HG03095 (cell line): ENCODE data around the gene FAM170B.

Source experiments
- ATAC-seq: cut with Tn5 transposase; IDR thresholded peaks from one replicate; pipeline ENCODE4 v1.9.1; 2021; ENCODE audit warnings: moderate library complexity; ENCODE audit not compliant: unreplicated experiment

The FAM170B gene

DNA sequence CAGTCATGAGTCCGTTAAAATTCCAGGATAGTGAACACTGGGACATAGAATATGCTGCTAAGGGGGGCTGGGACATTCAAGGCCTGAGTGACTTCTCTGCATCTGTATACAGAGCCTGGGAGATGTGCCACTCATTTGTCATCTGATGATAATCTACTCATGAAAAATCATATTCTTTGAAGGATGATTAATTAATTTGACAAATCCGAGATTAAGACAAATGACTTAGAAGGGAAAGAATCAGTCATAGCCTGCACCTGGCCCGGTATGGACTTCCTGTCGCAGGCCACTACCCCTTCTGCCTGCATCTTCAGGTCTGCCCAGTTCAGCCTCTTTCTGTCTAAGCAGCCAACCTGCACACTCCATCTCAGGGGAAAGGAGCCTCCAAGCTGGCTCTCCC, 18.8 kb upstream of the FAM170B start:
- ATAC-seq: no peak

DNA sequence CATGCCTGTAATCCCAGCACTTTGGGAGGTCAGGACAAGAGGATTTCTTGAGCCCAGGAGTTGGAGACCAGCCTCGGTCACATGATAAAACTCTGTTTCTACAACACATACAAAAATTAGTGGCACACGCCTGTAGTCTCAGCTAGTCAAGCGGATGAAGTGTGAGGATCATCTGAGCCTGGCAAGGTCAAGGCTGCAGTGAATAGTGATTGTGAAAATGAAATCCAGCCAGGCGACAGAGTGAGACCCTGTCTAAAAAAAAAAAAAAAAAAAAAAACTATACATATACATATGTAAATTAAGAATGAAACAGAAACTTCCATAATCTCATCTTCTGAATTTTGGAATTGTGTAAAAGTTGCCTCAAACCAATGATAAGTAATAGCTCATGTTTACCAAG, 18.2 kb upstream of the FAM170B start:
- no peak for ATAC-seq

DNA sequence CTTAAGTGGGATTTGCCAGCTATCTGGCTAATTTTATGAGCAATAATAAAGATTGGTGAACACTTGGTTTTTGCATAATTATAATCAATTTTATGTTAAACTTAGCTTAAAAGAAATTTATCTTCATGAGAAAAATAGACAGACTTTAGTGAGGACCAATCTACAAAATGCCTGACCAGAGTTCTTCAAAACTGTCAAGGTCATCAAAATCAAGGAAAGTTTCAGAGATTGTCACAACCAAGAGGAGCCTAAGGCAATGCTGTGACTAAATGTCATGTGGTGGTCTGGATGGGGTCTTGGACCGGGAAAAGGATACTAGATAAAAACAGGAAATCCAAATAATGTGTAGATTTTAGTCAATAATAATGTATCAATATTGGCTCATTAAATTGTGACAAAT, 17.7 kb upstream of the FAM170B start:
- no peak for ATAC-seq

DNA sequence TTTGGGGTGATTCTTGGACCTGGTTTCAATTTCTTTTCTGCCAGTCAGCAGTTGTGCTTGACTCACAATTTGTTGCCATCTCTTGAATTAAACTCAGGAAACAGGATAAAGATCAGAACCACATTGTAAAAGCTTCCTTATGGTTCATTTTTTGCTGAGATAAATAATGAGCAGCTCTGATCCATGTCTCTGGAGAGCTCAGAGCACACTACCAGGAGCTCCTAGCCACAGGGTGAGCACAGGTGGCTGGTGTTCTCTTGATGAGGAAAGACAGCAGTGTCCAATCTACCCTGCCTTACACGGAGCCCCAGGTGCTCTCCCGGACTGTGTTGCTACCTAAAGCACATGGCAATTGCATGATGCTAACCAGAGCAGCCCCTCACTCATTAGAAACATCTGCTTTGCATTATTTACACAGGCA, 17.2 kb upstream of the FAM170B start:
- ATAC-seq: no peak

DNA sequence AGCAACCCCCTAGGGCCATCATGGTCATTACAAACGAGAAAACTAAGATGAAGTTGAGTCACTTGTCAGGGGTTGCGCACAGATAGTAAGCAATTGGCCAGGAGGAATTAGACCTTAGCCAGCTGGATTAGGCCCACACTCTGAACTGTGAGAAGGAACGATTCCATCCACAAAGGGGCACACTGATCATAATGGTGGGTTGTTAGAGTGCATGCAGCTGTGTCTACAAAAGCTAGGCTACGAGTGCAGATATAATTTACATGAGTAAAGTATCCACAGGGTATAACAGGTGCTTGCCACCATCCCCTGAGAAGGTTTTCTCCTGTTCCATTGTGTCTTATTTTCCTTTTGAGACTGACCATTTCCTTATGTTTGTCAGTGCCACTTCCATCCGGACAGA, 16.6 kb upstream of the FAM170B start:
- ATAC-seq: no peak

DNA sequence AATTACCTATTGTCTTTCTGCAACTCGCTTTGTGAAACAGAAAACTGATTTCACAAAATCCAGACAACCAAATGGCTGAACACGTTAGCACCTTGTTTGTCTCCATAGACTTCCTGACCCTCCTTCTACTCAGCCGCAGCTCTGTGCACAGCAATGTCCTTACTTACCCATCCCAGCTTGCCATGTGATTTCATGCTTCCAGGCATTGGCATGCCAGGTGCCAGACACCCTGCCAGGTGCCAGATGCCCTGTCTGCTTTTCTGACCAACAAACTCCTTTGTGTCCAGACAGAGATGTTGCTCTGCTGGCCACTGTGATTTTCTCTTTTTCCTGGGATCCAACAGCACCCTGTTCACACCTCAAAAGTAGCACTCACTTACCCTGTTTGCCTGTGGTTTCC, 16.1 kb upstream of the FAM170B start:
- no peak for ATAC-seq

DNA sequence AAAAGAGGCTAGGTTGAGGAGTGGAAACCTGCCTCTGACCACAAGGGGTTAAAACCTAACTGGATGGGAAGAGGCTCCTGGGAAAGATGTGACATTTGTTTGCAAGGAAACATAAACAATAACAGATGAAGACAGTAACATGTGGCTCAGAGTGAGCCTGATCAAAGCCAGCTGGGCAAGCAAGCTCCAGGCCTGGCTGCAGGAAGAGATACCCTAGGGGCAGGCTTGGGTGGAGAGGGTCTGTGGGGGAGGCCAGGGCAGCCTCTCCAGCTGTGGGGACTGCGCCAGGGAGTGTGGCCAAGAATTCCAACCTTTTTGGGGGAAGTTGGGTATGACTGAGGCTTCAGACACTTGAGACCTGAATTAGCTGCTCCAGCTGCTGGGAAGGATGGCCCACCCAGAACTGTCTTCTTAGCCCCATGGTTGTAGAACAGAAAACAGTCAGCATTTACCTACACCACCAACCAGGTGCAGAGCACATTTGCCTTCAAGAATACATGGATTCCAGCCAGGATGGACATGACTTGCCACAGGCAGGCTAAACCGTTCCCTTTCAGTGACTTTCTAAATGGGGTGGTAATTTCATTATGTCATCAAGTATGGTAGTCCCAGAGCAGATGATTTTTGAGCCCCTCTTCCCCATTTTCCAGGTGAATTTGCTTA, 10.4 kb upstream of the FAM170B start:
- ATAC-seq: no peak

DNA sequence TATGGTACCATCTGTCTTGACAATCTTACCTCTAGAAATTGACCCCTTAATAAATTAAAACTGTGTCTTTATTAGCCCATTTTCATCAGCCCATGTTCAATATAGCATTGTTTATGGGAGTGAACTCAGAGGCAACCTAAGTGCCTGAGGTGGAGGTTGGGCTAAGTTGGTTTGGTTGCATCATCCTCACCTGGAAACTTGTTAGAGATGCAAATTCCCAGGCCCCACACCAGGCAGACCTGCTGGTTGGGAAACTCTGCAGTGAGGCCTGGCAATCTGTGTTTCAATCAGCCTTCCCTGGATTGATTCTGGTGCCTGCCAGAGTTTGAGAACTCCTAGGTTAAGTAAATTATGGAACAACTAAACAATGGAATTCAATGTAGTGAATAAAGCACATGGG, 9.4 kb upstream of the FAM170B start:
- ATAC-seq: no peak

DNA sequence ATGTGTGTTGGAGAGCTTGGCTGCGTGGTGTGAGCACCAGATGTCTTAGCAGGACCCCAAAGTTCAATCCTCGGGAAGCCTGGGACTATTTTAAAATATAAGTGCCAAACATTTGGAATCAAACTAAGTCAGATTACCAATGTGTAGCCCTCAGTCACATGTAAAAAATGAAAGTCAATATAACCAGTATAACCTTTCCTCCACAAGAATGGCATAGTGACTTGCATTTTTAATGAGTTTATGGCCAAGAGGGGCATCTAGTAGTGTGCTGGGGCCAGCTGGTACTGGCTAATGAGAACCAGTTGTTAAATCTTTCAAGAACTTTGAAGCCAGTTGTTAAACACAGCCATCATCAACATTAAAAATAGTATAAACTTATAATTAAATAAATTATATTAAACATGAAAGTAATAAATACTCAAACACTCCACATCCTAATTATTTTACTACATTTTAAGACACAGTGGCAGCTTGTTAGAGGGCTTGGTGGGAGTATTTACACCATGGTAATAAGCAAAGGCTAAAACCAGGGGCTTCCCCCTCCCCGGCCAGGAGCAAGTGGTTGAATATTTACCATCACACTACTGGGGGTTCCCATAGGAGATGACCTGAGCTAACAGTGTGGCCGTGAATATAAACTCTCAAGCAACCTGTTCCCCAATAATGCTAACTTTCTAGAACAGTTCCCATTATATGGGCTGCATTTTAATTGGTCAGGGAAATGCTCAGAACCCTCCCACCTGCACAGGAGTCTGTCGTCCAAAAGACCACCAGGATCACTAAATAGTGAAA, 7.9 kb upstream of the FAM170B start:
- peak; percentile 70 for ATAC-seq

DNA sequence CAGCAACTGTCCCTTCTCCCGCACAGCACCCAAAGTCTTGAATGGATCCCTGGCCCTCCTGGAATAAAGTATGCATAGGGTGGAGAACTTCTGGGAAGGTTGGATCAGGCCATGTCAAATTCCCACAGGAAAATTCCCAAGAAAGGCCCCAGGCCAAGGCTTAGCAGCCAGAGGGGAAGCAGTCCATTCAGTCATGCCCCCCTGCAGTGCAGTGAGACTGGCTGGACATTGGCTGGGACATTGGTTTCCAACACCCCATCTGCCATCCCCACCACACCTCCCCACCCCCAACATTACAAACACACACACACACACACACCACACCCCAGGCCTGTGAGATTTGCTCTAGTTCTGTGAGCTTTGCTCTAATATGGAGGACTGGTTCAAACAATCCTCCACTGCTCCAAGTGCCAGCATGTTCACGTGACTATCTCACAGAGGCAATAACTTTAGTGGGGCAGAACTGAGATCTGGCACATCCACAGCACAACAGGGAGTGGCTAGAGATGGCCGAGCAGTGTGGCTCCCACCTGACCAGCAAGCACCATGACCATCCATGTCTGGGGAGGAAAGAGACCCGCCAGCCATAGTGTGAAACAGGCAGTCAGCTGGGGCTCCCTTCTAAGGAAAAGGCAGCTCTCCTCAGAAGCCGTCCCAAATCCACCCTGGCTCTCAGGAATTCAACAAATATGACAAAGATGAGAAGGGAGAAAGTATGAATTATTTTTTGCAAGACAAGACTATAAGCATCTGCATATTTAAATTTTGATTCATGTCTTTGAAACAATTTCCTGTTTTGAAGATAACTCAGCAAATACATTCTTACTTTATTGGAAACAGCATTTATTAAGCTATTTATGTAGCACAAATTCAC, 6.7 kb upstream of the FAM170B start:
- ATAC-seq: no peak

DNA sequence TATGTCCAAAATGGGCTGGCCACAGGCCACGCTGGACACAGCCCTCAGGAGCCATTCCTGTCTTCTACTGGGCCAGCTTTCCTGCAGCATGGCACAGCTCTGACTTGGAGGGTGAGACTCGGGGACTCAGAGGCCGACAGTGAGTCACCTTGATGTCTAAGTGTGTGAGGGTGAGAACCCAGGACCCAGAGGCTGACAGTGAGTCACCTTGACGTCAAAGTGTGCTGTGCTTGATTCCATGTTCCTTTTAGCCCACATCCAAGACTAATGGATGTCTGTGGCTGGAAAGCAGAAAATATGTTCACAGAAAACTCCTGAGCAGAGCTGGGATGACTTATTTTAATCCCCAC, 6.0 kb upstream of the FAM170B start:
- ATAC-seq: no peak

DNA sequence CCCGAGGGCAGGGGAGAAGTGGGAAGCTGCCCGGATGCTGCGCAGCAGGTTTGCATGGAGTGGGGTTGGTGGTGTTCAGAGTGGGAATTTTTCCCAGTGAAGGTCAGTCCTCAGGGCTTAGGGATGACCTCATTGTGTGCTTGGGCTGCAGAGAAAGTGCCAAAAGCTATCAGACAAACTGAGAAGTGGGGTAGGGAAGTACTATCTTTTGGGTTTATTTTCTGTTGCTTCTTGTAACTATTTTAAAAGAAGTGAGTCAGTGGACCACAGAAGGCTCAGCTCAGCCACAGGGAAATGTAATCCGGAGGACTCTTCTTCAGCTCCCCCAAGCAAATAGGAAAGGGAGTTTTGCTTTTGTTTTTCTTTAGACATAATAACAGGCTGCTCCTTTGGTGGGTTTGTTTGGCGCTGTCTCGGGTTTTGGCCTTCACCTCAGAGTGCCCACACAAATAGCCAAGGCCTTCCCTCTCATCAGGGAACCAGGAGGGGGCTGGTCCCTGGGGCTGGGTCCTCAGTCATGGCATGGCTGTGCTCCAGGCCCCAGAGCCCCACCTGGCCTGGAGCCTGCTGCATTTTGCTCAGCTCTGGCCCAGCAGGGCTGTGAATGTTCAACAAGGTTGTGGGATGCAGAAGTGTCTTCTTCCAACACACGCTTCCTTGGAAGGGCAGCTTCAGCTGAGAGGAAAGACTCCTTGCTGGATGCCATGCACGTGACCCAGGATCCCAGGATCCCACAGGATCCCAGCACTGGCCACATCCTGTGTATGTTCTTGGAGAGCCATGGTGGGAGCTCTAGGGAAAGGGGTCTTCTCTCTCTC, 5.4 kb upstream of the FAM170B start:
- no peak for ATAC-seq

DNA sequence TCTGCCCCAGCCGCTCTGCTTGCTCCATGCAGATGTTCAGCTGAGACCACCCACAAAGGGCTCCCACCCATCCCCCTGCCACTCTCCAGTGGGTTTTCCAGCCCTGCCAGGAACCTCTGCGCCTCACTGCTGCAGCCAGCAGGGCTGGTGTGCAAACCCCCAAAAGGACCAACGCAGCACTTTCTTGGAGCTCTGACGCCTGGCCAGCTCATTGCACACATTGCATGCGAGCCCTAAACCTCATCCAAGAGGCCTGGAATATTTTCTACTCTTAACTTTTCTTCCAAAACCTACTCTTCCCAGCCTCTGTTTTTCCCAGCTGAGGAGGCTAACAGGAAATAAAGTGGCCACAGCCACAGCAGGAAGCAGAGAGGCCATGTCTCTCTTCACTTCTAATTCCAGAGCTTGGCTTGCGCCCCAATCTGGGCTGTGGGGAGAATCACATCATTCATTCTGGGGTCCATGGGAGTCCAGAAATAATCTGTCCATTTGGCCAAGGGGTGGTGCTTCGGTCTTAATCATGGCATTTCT, 4.6 kb upstream of the FAM170B start:
- ATAC-seq: no peak

DNA sequence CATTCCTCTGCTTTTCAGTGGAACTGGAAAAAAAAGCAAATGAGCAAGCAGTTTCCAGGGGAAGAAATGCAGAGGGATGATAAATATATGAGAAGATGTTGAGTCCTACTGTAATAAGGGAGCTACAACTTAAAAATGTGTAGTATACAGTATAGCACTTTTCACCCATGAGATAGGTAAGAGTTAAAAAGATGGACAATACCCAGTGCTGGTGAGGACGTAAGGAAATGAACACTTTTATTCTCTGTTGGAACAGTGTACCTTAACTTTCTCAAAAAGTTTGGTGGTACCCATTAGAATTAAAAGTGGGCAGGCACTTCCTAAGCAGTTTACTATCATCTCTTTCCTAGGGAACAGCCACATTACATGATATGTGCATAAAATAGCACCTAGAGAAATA, 2.7 kb upstream of the FAM170B start:
- no peak for ATAC-seq

DNA sequence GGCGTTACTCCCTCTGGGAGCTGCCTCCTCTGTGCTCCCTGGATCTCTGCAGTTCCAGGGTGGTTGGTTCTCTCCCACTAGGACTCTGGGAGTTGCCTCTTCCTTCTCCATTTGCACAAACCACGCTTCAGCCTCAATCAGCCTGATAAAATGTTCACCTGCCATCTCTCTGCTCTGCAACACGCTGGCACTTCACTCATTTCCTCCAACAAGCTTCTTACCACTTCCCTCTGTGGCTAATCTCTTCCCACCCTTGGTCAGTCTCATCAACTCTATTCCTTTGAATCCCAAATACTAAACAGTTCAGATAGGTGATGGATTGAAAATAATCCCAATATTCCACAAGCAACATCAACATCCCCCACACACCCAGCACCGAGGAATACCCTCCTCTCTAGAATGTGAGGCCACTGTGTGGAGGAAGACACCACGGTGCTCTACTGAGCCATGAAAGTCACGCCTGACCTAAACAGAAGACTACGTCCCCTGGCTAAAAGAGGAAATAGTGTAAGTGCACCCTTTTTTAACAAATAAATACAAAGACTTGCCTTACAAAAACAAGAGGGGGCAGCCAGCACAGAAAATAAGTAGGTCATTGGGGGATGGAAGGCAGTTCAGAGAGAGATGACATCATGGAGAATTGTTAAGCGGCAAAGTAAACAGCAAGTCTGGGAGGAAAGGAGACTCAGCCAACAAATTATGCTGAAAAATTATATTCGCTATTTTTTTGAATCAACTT, 1.9 kb upstream of the FAM170B start:
- no peak for ATAC-seq

DNA sequence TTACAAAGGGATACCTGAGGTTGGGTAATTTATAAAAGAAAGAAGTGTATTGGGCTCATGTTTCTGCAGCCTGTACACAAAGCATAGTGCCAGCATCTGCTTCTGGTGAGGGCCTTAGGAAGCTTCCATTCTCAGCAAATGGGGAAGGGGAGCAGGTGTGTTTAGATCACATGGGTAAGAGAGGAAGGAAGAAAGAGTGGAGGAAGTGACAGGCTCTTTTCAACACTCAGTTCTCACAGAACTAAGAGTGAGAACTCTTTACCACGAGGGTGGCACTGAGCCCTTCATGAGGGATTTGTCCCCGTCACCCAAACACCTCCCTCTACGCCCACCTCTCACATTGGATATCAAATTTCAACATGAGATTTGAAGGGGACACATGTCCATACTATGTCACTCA, 506 bp upstream of the FAM170B start:
- no peak for ATAC-seq

DNA sequence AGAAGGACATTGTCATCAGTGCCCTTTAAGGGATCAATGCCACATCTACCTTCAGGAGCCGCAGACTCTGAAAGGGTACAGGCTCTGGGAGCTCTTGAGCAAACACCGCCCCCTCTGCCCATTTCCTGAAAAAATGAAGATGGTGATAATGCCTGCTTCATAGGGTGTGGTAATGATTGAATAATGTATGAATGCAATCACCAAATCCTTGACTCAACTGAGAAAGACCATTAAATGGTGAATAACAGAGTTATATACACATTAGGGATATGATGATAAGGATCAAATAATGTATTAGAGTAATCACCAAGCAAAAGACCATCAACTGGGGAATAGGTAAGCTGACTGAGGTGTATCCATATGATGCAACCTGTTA, 1.5 kb downstream of the FAM170B start:
- ATAC-seq: no peak

DNA sequence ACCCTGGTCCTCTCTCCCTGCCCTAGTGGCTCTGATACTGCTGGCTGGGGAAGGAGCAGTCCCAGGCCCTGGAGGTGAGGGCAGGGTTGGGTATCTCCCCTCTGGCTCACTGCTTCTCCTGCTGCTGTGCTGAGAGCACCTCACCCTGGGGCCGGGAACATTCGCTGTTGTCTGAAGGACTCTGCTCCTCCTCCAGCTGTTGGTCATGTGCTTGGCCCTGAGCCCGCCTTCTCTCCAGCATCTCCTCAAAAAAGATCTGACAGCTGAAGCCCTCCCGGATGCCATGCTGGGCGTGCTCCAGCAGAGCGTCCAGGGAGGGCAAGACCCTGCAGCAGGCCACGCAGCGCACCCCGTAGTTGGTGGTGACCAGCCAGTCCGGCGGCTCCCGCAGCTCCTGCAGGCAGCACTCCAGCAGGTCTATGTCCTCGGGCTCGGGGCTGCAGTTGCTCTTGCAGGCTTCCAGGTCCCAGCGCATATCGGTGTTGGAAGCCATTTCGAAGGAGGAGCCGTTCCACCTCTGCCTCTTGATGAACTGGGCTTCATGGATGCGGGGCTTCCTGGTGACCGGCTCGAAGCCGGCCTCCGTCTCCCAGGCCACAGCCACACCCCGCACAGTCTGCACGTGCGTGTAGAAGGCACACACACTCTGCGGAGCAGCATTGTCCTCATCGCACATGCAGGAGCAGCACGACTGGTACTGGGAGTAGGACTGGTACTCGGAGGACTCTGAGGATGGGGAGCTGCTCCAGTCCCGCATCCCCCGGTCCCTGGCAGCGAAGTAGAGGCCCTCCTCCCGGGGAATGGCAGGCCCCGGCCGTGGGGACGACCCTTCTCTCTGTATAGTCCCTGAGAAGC, 2.1 kb downstream of the FAM170B start:
- no peak for ATAC-seq

DNA sequence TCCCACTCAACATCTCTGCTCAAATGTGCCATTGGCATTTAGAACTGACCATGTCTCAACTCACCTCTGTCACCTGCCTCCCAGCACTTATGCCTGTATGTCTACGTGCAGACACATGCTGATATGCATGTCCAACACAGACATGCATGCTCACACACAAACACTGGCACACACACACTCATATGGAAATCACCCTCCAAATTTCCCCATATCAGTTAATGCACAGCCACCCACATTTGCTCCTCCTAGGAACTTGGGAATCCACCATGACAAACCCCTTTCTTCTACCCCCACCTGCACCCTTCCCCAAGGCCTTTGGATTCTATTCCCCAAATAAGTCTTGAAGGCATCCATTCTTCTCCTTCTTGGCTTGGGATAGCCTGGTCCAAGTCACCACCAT, 4.4 kb downstream of the FAM170B start:
- no peak for ATAC-seq
